IPS DF 19.7 (cell line): ENCODE data around the gene RELL2.

Experiments used
- DNase-seq: peaks from one replicate; pipeline ENCODE4 v3.0.0-alpha.2; 2013; ENCODE audit warnings: low read depth, low spot score

RELL2 gene

GRCh38 chr5:141618804-141619554 is 17.8 kb upstream of the RELL2 start, which contains the start of gene DIAPH1:
TSS of gene DIAPH1 (minus strand) at chr5:141619000. CDS start at chr5:141618914, 86 bp downstream.
- no peak for DNase-seq

DNA sequence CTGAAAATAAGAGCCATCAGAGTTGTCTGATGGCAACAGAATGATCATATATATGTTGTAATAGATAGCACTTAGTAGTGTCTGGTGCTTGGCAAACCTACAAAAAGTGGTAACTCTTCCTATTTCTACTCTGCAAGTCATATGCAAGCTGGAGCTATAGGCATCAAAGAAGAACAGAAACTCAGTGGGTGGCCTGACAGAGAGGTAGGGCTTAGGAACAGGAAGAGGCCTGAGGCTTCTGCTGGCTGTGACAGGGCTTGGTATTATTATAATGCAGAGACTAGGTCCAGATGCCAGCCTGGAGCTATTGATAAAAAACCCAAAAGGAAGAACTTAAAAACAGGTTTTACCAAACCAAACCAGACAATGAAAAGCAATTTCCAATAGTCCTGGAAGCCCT is 13.6 kb upstream of the RELL2 start:
- no peak for DNase-seq

- no peak for DNase-seq
These were observed 13.2 kb upstream of the RELL2 start for GRCh38 chr5:141623611-141624010.

- no peak for DNase-seq
These were observed 8.5 kb upstream of the RELL2 start for GRCh38 chr5:141628175-141628788.

- DNase-seq, result no peak
These were observed 6.1 kb upstream of the RELL2 start for GRCh38 chr5:141630570-141631140.

DNA sequence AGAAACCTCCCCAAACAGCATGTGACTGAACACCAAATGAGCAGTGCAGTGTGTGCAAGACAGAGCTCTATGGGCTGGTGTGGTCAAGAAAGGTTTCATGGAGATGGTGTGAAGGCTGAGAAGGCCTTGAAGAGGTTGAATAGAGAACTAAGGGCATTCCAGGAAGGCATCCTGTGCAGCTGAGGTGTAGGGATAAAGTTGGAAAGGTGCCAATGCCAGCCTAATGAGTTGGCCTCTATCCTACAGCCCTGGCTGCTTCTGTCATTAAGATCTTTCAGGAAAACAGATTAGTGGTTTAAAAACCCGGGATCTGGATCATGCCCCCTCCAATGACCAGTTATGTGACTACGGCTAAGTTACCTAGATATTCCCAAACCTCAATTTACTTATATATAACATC is 4.1 kb upstream of the RELL2 start:
- no peak for DNase-seq

GRCh38 chr5:141633871-141634561 is 2.8 kb upstream of the RELL2 start:
- no peak for DNase-seq

- DNase-seq, result no peak
These were observed 2.1 kb upstream of the RELL2 start for GRCh38 chr5:141634720-141635119.

DNA sequence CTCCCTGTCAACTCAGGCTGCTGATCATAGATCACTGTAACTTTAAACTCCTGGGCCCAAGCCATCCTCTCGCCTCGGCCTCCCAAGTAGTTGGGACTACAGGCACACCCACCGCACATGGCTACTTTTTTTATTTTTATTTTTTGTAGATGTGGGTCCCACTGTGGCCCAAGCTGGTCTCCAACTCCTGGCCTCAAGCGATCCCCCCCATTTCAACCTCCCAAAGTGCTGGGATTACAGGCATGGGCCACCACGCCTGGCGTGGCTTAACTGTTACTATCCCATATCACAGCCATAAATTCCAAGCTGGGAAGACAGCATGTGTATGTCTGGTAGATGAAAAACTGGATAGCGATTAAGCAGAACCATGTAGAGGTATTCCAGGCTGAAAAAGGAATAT is 1.2 kb upstream of the RELL2 start:
- no peak for DNase-seq

GRCh38 chr5:141636106-141636412 is 738 bp upstream of the RELL2 start:
- DNase-seq, result no peak

- DNase-seq, result no peak
These were observed 448 bp downstream of the RELL2 start for GRCh38 chr5:141637123-141637766.

- DNase-seq, result no peak
These were observed 1.1 kb downstream of the RELL2 start for GRCh38 chr5:141637767-141638419.

DNA sequence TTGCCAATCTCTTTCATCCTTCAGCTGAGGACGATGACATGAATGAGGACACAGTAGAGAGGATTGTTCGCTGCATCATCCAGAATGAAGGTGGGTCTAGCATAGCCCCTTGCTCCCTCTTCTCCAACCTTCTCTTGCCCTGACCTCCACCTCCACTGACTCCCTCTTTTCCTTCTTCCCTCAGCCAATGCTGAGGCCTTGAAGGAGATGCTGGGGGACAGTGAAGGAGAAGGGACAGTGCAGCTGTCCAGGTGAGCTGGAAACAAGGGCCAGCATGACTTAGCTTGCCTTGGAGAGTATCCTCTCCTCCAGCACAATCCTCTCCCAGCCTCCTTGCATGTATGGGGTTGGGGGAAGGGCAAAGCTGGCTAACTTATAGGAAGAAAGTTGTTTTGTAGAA is 2.0 kb downstream of the RELL2 start:
- DNase-seq, result no peak

GRCh38 chr5:141639357-141640050 is 2.7 kb downstream of the RELL2 start:
- no peak for DNase-seq

- no peak for DNase-seq
These were observed 3.2 kb downstream of the RELL2 start for GRCh38 chr5:141640051-141640415.

- DNase-seq, result no peak
These were observed 3.9 kb downstream of the RELL2 start for GRCh38 chr5:141640698-141641097.

GRCh38 chr5:141641634-141642267 is 5.0 kb downstream of the RELL2 start:
- no peak for DNase-seq

DNA sequence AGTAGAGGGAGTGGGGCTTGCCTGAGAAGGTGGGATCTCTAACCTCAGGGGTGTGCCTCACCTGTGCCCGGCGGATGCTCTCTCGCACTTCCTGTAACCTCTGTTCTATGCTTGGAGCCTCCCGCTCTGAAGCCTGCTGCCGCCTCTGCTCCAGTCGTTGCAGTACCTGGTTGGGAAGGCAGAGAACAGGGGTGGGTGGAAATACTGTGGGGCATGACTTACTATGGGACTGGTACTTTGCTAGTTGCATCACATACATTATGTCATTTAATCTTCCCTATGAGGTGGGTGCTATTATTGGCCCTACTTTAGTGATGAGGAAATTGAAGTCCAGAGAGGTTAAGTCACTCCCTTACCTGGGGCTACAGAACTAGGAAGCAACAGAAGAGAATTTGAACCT is 9.2 kb downstream of the RELL2 start:
- DNase-seq, result no peak

GRCh38 chr5:141647242-141647641 is 10.4 kb downstream of the RELL2 start:
- no peak for DNase-seq

DNA sequence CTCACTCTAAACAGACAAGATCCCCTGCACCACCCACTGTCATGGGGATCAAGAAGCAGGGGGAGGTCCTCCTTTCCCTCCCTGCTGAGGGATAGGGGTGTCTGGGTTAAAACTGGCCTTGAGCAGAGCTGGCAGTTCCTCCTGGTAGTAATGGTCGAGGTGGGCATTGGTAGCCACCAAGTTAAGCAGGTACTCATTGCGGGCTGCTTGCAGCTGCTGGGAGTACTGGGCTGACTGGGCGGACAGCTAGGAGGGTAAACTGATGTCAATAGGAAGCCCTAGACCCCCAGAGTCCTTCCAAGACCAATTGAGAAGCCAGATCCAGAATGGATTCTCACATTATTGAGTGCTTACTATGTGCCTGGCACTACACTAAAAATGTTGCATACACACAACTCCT is 11.1 kb downstream of the RELL2 start:
- DNase-seq, result no peak
